B cell (primary cell): Measurements from ENCODE around the gene FBXO3.

ENCODE experiments used
- CTCF ChIP-seq: fragments of 200-600 bp; IDR thresholded peaks from one replicate; pipeline ENCODE4 v1.8.0; 2022; ENCODE audit warnings: antibody characterized with exemption, mild to moderate bottlenecking
- EZH2 ChIP-seq: IDR thresholded peaks from 2 replicates; pipeline ENCODE4 v1.6.1; 2012; ENCODE audit warnings: borderline replicate concordance, low read depth, mild to moderate bottlenecking, moderate library complexity, low read length; ENCODE audit not compliant: insufficient read depth, poor library complexity, severe bottlenecking

GRCh38 chr11:33697997-33698396, 76.3 kb downstream of the FBXO3 start:
- TF ChIP-seq CTCF (no peak), EZH2 (no peak)
